ENCODE measurements around the gene TRO.

Gene TRO

GRCh38 chrX:54961750-54962149 lies 41.1 kb downstream of the TRO start:
- DNase-seq: no peak

- DNase-seq: no peak
These were observed 44.3 kb downstream of the TRO start for GRCh38 chrX:54964766-54965497.

- DNase-seq: no peak
These were observed 56.8 kb downstream of the TRO start for GRCh38 chrX:54977387-54977786.

GRCh38 chrX:54978448-54978847 lies 57.8 kb downstream of the TRO start:
- DNase-seq: no peak

GRCh38 chrX:54979432-54979831 lies 58.8 kb downstream of the TRO start:
- DNase-seq: no peak

GRCh38 chrX:54980334-54980733 lies 59.7 kb downstream of the TRO start:
- no peak for DNase-seq

Measured in inflammatory macrophage treated with lipopolysaccharide for 1 hour (primary cell).